ENCODE measurements around the gene SH3GL1. TPM values are rescaled to one million over a fixed set of nuclear protein-coding genes. Genes with fewer than 3 reads are reported as not detected.
"Not testable (repeated sequence)": the region's sequence is repeated elsewhere in the genome, so short reads cannot be mapped to it uniquely, and the experiment has no call there.

SH3GL1 gene
- total RNA-seq, 1 donor, result 26.6 TPM

- Histone ChIP-seq H3K9me3 (ENCODE audit: low read depth, low read length) (no peaks in the 10 kb centered on the region), H3K4me3 (ENCODE audit: low read length) (peak within 1 kb of the TSS; percentile 73), H3K27me3 (ENCODE audit: insufficient read depth, low read length) (no peaks in the 10 kb centered on the region), H3K4me1 (ENCODE audit: insufficient read depth, low read length) (peaks cover 23% of the 10 kb centered on the region)
These were observed 56.7 kb downstream of the SH3GL1 start, which contains the start of gene MPND for GRCh38 chr19:4343370-4344307. Gene MPND, plus strand, starts transcription at chr19:4343562. Its CDS starts 32 bp downstream, at chr19:4343594.

GRCh38 chr19:4342615-4343369 lies 57.6 kb downstream of the SH3GL1 start:
- Histone ChIP-seq H3K9me3 (ENCODE audit: low read depth, low read length) (no peaks in the 10 kb centered on the region), H3K27me3 (ENCODE audit: insufficient read depth, low read length) (no peaks in the 10 kb centered on the region), H3K4me3 (ENCODE audit: low read length) (peak overlapping the region; percentile 73), H3K4me1 (ENCODE audit: insufficient read depth, low read length) (peaks cover 30% of the 10 kb centered on the region)

GRCh38 chr19:4342314-4342614 lies 58.1 kb downstream of the SH3GL1 start:
- peak overlapping the region; percentile 73 for H3K4me3 ChIP-seq (ENCODE audit: low read length)
- H3K4me1 ChIP-seq (ENCODE audit: insufficient read depth, low read length), result peaks cover 31% of the 10 kb centered on the region
- no peaks in the 10 kb centered on the region for H3K27me3 ChIP-seq (ENCODE audit: insufficient read depth, low read length)
- H3K9me3 ChIP-seq (ENCODE audit: low read depth, low read length), result no peaks in the 10 kb centered on the region

- Histone ChIP-seq H3K4me1 (ENCODE audit: insufficient read depth, low read length) (peaks cover 21% of the 10 kb centered on the region), H3K4me3 (ENCODE audit: low read length) (peak within 1 kb of the TSS; percentile 26), H3K27me3 (ENCODE audit: insufficient read depth, low read length) (no peaks in the 10 kb centered on the region), H3K9me3 (ENCODE audit: low read depth, low read length) (no peaks in the 10 kb centered on the region)
These were observed 61.6 kb downstream of the SH3GL1 start, which contains the start of gene STAP2 for GRCh38 chr19:4338441-4339355. Gene STAP2, minus strand, starts transcription at chr19:4338827. Its CDS starts 74 bp downstream, at chr19:4338753.

GRCh38 chr19:4337906-4338440 lies 62.4 kb downstream of the SH3GL1 start:
- Histone ChIP-seq H3K4me1 (ENCODE audit: insufficient read depth, low read length) (peaks cover 21% of the 10 kb centered on the region), H3K27me3 (ENCODE audit: insufficient read depth, low read length) (no peaks in the 10 kb centered on the region), H3K4me3 (ENCODE audit: low read length) (peak overlapping the region; percentile 26), H3K9me3 (ENCODE audit: low read depth, low read length) (no peaks in the 10 kb centered on the region)

- no peak overlapping the region for H3K4me3 ChIP-seq (ENCODE audit: low read length)
- no peaks in the 10 kb centered on the region for H3K9me3 ChIP-seq (ENCODE audit: low read depth, low read length)
- peaks cover 14% of the 10 kb centered on the region for H3K4me1 ChIP-seq (ENCODE audit: insufficient read depth, low read length)
- H3K27me3 ChIP-seq (ENCODE audit: insufficient read depth, low read length), result no peaks in the 10 kb centered on the region
These were observed 65.3 kb downstream of the SH3GL1 start for GRCh38 chr19:4334929-4335570.

- no peaks in the 10 kb centered on the region for H3K9me3 ChIP-seq (ENCODE audit: low read depth, low read length)
- H3K4me1 ChIP-seq (ENCODE audit: insufficient read depth, low read length), result peaks cover 23% of the 10 kb centered on the region
- peaks cover 6% of the 10 kb centered on the region for H3K27me3 ChIP-seq (ENCODE audit: insufficient read depth, low read length)
- H3K4me3 ChIP-seq (ENCODE audit: low read length), result no peak overlapping the region
These were observed 70.5 kb downstream of the SH3GL1 start for GRCh38 chr19:4329858-4330257.

- not testable (repeated sequence) for H3K9me3 ChIP-seq (ENCODE audit: low read depth, low read length); H3K27me3 ChIP-seq (ENCODE audit: insufficient read depth, low read length)
- peak overlapping the region; percentile 29 for H3K4me3 ChIP-seq (ENCODE audit: low read length)
- peaks cover 23% of the 10 kb centered on the region for H3K4me1 ChIP-seq (ENCODE audit: insufficient read depth, low read length)
These were observed 71.2 kb downstream of the SH3GL1 start for GRCh38 chr19:4328991-4329681.

- peaks cover 23% of the 10 kb centered on the region for H3K4me1 ChIP-seq (ENCODE audit: insufficient read depth, low read length)
- no peaks in the 10 kb centered on the region for H3K9me3 ChIP-seq (ENCODE audit: low read depth, low read length)
- H3K4me3 ChIP-seq (ENCODE audit: low read length), result peak overlapping the region; percentile 29
- peaks cover 6% of the 10 kb centered on the region for H3K27me3 ChIP-seq (ENCODE audit: insufficient read depth, low read length)
These were observed 71.9 kb downstream of the SH3GL1 start for GRCh38 chr19:4328243-4328990.

GRCh38 chr19:4327877-4328242 lies 72.5 kb downstream of the SH3GL1 start:
- Histone ChIP-seq H3K4me3 (ENCODE audit: low read length) (peak overlapping the region; percentile 29), H3K4me1 (ENCODE audit: insufficient read depth, low read length) (peaks cover 23% of the 10 kb centered on the region), H3K9me3 (ENCODE audit: low read depth, low read length) (no peaks in the 10 kb centered on the region), H3K27me3 (ENCODE audit: insufficient read depth, low read length) (peaks cover 6% of the 10 kb centered on the region)

GRCh38 chr19:4327252-4327876 lies 73.0 kb downstream of the SH3GL1 start:
- Histone ChIP-seq H3K4me1 (ENCODE audit: insufficient read depth, low read length) (peaks cover 23% of the 10 kb centered on the region), H3K27me3 (ENCODE audit: insufficient read depth, low read length) (peaks cover 6% of the 10 kb centered on the region), H3K9me3 (ENCODE audit: low read depth, low read length) (no peaks in the 10 kb centered on the region), H3K4me3 (ENCODE audit: low read length) (peak overlapping the region; percentile 29)

GRCh38 chr19:4326837-4327251 lies 73.5 kb downstream of the SH3GL1 start:
- peaks cover 6% of the 10 kb centered on the region for H3K27me3 ChIP-seq (ENCODE audit: insufficient read depth, low read length)
- H3K4me1 ChIP-seq (ENCODE audit: insufficient read depth, low read length), result peaks cover 23% of the 10 kb centered on the region
- H3K4me3 ChIP-seq (ENCODE audit: low read length), result no peak overlapping the region
- no peaks in the 10 kb centered on the region for H3K9me3 ChIP-seq (ENCODE audit: low read depth, low read length)

Data from mononuclear cell (primary cell).